ENCODE results near the gene SNX21. TPM values are rescaled to one million over a fixed set of nuclear protein-coding genes. Genes with fewer than 3 reads are reported as not detected.

Gene SNX21
- total and polyA plus RNA-seq, 9 of the 15 experiments (the other 6 are each of a cell fraction or from before 2014, with no cell fraction given): 0.10 to 1.2 (median 0.42) TPM

- TF ChIP-seq KAT7 (CRISPR knock-in tag; IDR thresholded peaks at IDR 0.05; ENCODE audit: borderline replicate concordance) (0 out of 2 replicates have a peak, but pooled peaks have one; percentile 55), CREB1 (IDR thresholded peaks at IDR 0.05) (peak; percentile 48; the same call in 1 of the 2 replicates), CREB1 (CRISPR knock-in tag; IDR thresholded peaks at IDR 0.05) (peak; percentile 83), SMARCA5 (IDR thresholded peaks at IDR 0.05) (peak; percentile 70; the same call in 1 of the 2 replicates), HLTF (IDR thresholded peaks at IDR 0.05) (peak; percentile 68; the same call in 1 of the 2 replicates), ZNF699 (CRISPR knock-in tag; IDR thresholded peaks at IDR 0.05; ENCODE audit: insufficient replicate concordance) (no peak), PTRF (tag; IDR thresholded peaks at IDR 0.05) (no peak), RHOXF2B (CRISPR knock-in tag; conservative IDR thresholded peaks at IDR 0.05) (peak; percentile 74; the same call in 1 of the 2 replicates), ETS2 (tag; IDR thresholded peaks at IDR 0.05; ENCODE audit: borderline replicate concordance, poor library complexity, severe bottlenecking) (no peak), SRF (CRISPR knock-in tag; IDR thresholded peaks at IDR 0.05) (peak in 1 of 2 experiments; percentile 56; a peak in 1 of 4 replicates), SIX5 (IDR thresholded peaks at IDR 0.05; ENCODE audit: borderline replicate concordance in 1 of 2, insufficient read depth in 1 of 2, low read depth in 1 of 2, low read length in 2 of 2) (no peak), GABPA (tag; conservative IDR thresholded peaks at IDR 0.05; ENCODE audit: low read depth) (peak; percentile 33; the same call in 1 of the 2 replicates), VEZF1 (CRISPR knock-in tag; IDR thresholded peaks at IDR 0.05) (no peak), SRSF3 (IDR thresholded peaks at IDR 0.05; ENCODE audit: insufficient read depth, low read length) (no peak), CBX1 (IDR thresholded peaks at IDR 0.05; ENCODE audit: low read depth) (no peak), ATF1 (CRISPR knock-in tag; IDR thresholded peaks at IDR 0.05) (no peak; the same call in 1 of the 2 replicates), ATF1 (tag; IDR thresholded peaks at IDR 0.05) (peak; percentile 92), ZNF592 (IDR thresholded peaks at IDR 0.05) (peak; percentile 22; the same call in 1 of the 2 replicates), RAD21 (CRISPR knock-in tag; conservative IDR thresholded peaks at IDR 0.05 in 1 of 2, IDR thresholded peaks at IDR 0.05 in 1 of 2) (0 out of 4 replicates have a peak, but pooled peaks of 1 of the 2 experiments have one; percentile 24), ZNF217 (CRISPR knock-in tag; IDR thresholded peaks at IDR 0.05) (no peak)
Observed at GRCh38 chr20:45880988-45881788, 47.6 kb downstream of the SNX21 start, which contains the start of gene ZSWIM1 (continued).
